PC-3 (cell line): ENCODE data around the gene MYH14. TPM values are rescaled to one million over a fixed set of nuclear protein-coding genes. Genes with fewer than 3 reads are reported as not detected.

Experiments used
- ATAC-seq: fragments of 200-7000 bp; cut with Tn5 transposase; 2 replicates; pipeline ENCODE4 v1.9.1; 2020; ENCODE audit warnings: mild to moderate bottlenecking, moderate library complexity
- BruUV-seq: library from RNA; stranded (reverse); fragments of 400-500 nt; replicated peaks from 2 replicates; lab custom pipeline; 2021; lab: Mats Ljungman, UMichigan
- CTCF ChIA-PET: fragments of 300-600 bp; sonication (Branson Sonifier 250); formaldehyde crosslinking; loops from one replicate; lab custom pipeline; 2022; ENCODE audit warnings: antibody characterized with exemption; lab: Charles Lee
- POLR2A ChIA-PET: fragments of 300-600 bp; sonication (Branson Sonifier 250); formaldehyde crosslinking; loops from one replicate; lab custom pipeline; 2022; ENCODE audit warnings: antibody characterized with exemption; ENCODE audit not compliant: unreplicated experiment; lab: Charles Lee
- DNase-seq: peaks from one replicate; pipeline ENCODE4 v3.0.0-alpha.2; 2015
- H2AFZ ChIP-seq: fragments of 300-600 bp; sonication (generic); 2 replicates; pipeline ENCODE4 v1.6.0; 2016; ENCODE audit warnings: antibody characterized with exemption, low read length
- H3F3A ChIP-seq: fragments of 300-600 bp; sonication (generic); one replicate; pipeline ENCODE4 v1.6.0; 2017; ENCODE audit warnings: antibody characterized with exemption, low read length, control low read depth, mild to moderate bottlenecking; ENCODE audit not compliant: unreplicated experiment
- H3K27ac ChIP-seq: fragments of 300-600 bp; sonication (generic); 2 replicates; pipeline ENCODE4 v1.5.1; 2016; ENCODE audit warnings: mild to moderate bottlenecking, low read length
- H3K27me3 ChIP-seq: fragments of 300-600 bp; sonication (generic); 2 replicates; pipeline ENCODE4 v1.6.1; 2016; ENCODE audit warnings: low read length, mixed read lengths
- H3K36me3 ChIP-seq: fragments of 300-600 bp; sonication (generic); 2 replicates; pipeline ENCODE4 v1.6.1; 2016; ENCODE audit warnings: low read depth, mixed run types, low read length, mixed read lengths
- H3K4me1 ChIP-seq: fragments of 300-600 bp; sonication (generic); 2 replicates; pipeline ENCODE4 v1.5.1; 2016; ENCODE audit warnings: low read length; ENCODE audit not compliant: insufficient read depth
- H3K4me2 ChIP-seq: fragments of 300-600 bp; sonication (generic); 2 replicates; pipeline ENCODE4 v1.6.0; 2016; ENCODE audit warnings: low read length
- H3K4me3 ChIP-seq: fragments of 300-600 bp; sonication (generic); 2 replicates; pipeline ENCODE4 v1.5.1; 2016; ENCODE audit warnings: mild to moderate bottlenecking, low read length, mixed read lengths
- H3K79me2 ChIP-seq: fragments of 300-600 bp; sonication (generic); 2 replicates; pipeline ENCODE4 v1.6.1; 2017; ENCODE audit warnings: low read length, mixed read lengths
- H3K9ac ChIP-seq: fragments of 300-600 bp; sonication (generic); 2 replicates; pipeline ENCODE4 v1.6.0; 2016; ENCODE audit warnings: mild to moderate bottlenecking, low read length
- H3K9me2 ChIP-seq: fragments of 300-600 bp; sonication (generic); replicated peaks from 2 replicates; pipeline ENCODE4 v1.6.1; 2016; ENCODE audit warnings: mixed run types, low read length, mixed read lengths
- H3K9me3 ChIP-seq: fragments of 300-600 bp; sonication (generic); 2 replicates; pipeline ENCODE4 v1.6.1; 2016; ENCODE audit warnings: low read length, mixed read lengths
- H4K20me1 ChIP-seq: fragments of 300-600 bp; sonication (generic); 2 replicates; pipeline ENCODE4 v1.6.1; 2016; ENCODE audit warnings: low read length, mixed read lengths
- EZH2 ChIP-seq: fragments of 300-600 bp; sonication (generic); IDR thresholded peaks from one replicate; pipeline ENCODE4 v1.6.1; 2017; ENCODE audit warnings: antibody characterized with exemption, mild to moderate bottlenecking, low read length; ENCODE audit not compliant: unreplicated experiment
- EZH2phosphoT487 ChIP-seq: fragments of 300-600 bp; sonication (generic); IDR thresholded peaks from 2 replicates; pipeline ENCODE4 v1.6.1; 2018; ENCODE audit warnings: mild to moderate bottlenecking, antibody characterized with exemption, low read length, borderline replicate concordance
- intact Hi-C: fragments of 100-400 bp; cut with micrococcal nuclease; formaldehyde crosslinking; loops from 2 replicates; pipeline ENCODE4 v1.9.0; 2023
- total RNA-seq: library from RNA; depleted of rRNA; stranded (reverse); fragments of >200 nt; gene quantifications from 2 replicates; pipeline ENCODE4 v1.2.3, GENCODE V29; 2014
- TF ChIP-seq, protein P1 (sequence below): fragments of 300-600 bp; sonication (generic); conservative IDR thresholded peaks from 2 replicates; pipeline ENCODE4 v1.5.1; 2017; ENCODE audit warnings: antibody characterized with exemption, low read depth, mild to moderate bottlenecking, low read length

Gene MYH14
- total RNA-seq, 1 experiment from 2014 or later, result 20.2 TPM

DNA sequence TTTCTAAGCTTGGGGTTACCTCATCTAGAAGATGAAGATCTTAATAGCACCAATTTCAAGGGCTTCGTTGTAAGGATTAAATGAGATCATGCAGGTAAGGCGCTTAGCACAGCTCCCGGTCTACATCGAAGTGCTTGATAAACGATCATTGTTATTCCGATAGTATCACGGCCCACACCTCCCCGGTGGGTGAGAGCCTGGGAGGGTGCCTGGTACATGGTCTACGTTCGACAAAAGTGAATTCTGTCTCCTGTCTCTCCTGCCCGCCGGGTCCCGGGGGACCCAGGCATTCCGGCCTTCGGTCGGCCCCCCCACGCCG lies 501 bp upstream of the MYH14 start:
- Histone ChIP-seq H3K9ac (no peak overlapping the region), H3K9me3 (no peaks in the 10 kb centered on the region), H2AFZ (peak overlapping the region; percentile 72), H3K79me2 (peaks cover 22% of the 10 kb centered on the region), H3K4me3 (peak overlapping the region; percentile 77; the same call in 1 of the 2 replicates), H3K36me3 (no peaks in the 10 kb centered on the region), H3K9me2 (no peaks in the 10 kb centered on the region), H3K27me3 (no peaks in the 10 kb centered on the region), H3K4me1 (peaks cover 21% of the 10 kb centered on the region), H3F3A (no peaks in the 10 kb centered on the region), H4K20me1 (no peaks in the 10 kb centered on the region), H3K27ac (no peak overlapping the region), H3K4me2 (peak overlapping the region; percentile 54)
- ChIA-PET CTCF (interaction anchor here (0.5 to 0.9 kb wide), 2 partner anchors 50 to 522 kb away, joined by 4 to 10 read pairs; no protein-coding TSS in a partner anchor), POLR2A (interaction anchor here (1.0 kb wide), 1 partner anchor 308 kb away, joined by 8 read pairs; the partner anchor contains the start of gene JOSD2)
- intact Hi-C loops, result no loop called here
- ATAC-seq (no peak), DNase-seq (no peak)
- TF ChIP-seq, protein P1, sequence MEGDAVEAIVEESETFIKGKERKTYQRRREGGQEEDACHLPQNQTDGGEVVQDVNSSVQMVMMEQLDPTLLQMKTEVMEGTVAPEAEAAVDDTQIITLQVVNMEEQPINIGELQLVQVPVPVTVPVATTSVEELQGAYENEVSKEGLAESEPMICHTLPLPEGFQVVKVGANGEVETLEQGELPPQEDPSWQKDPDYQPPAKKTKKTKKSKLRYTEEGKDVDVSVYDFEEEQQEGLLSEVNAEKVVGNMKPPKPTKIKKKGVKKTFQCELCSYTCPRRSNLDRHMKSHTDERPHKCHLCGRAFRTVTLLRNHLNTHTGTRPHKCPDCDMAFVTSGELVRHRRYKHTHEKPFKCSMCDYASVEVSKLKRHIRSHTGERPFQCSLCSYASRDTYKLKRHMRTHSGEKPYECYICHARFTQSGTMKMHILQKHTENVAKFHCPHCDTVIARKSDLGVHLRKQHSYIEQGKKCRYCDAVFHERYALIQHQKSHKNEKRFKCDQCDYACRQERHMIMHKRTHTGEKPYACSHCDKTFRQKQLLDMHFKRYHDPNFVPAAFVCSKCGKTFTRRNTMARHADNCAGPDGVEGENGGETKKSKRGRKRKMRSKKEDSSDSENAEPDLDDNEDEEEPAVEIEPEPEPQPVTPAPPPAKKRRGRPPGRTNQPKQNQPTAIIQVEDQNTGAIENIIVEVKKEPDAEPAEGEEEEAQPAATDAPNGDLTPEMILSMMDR, result no peak
- no peak for TF ChIP-seq EZH2
- TF ChIP-seq EZH2phosphoT487, result no peak
- no TSS peak for BruUV-seq

DNA sequence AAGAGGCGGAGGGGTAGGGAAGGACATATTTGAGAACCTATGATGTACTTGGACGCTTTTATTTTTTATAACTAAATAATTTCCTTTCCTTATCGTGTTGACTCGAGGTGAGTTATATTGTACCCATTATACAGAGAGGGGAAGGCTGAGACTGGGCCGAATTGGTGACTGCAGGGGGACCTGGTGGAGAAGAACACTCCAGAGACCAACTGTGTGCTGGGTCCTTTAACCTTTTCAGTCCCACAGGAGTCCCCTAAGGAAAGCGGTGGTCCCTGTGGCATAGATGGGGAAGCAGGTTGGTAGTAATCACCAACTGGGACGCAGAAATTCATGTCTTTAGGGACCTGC lies 633 bp downstream of the MYH14 start:
- Histone ChIP-seq H3K27ac (no peak overlapping the region), H2AFZ (peak overlapping the region; percentile 84), H4K20me1 (no peaks in the 10 kb centered on the region), H3K79me2 (peaks cover 22% of the 10 kb centered on the region), H3F3A (no peaks in the 10 kb centered on the region), H3K36me3 (no peaks in the 10 kb centered on the region), H3K9ac (peak overlapping the region; percentile 75), H3K4me2 (peak overlapping the region; percentile 88), H3K9me3 (no peaks in the 10 kb centered on the region), H3K4me3 (peak overlapping the region; percentile 77), H3K9me2 (no peaks in the 10 kb centered on the region), H3K27me3 (no peaks in the 10 kb centered on the region), H3K4me1 (peaks cover 21% of the 10 kb centered on the region)
- POLR2A ChIA-PET, result no interaction called here
- TSS peak; percentile 76 for BruUV-seq
- intact Hi-C loops, result no loop called here
- no peak for TF ChIP-seq EZH2
- TF ChIP-seq, protein P1, result no peak
- TF ChIP-seq EZH2phosphoT487, result no peak
- ATAC-seq (no peak), DNase-seq (no peak)
- CTCF ChIA-PET, result no interaction called here

DNA sequence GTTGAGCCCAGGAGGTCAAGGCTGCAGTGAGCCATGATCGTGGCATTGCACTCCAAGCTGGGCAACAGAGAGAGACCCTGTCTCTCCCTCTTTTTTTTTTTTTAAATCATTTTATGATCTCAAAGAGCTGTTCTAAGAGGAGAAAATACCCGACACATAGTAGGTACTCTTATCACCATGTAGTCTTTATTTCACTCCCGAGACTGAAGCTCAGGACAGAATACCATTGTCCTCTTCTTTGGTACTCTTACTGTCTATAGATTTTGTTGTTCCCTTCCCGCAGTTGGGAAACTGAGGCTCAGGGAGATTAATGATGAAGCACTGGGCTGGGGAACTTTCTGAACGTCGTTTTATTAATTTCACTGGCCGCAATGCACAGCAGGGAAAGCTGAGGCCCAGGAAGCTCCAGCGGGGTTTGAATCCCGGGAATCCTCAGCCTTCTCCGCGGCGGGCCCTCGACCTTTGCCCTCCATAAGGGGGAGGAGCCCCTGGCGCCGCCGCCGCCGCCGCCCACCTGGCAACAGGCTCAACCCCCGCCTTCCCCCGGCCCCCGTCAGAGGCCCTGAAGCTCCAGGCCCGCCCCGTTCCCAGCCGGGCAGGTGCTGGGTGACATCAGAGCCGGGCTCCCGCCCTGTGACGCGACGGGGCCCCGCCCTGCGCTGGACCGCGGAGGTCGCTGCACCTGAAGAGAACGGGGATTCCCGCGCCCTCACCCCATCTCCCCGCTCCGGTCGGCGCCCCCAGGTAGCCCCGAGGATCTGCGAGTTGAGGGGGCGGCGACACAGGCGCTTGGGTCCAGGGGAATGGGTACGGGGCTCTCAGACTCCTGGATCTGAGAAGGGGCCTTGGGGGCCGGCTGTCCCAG lies 1.6 kb downstream of the MYH14 start:
- Histone ChIP-seq H3K27ac (peak overlapping the region; percentile 55), H3K9me2 (no peaks in the 10 kb centered on the region), H3K27me3 (no peaks in the 10 kb centered on the region), H3K4me2 (peak overlapping the region; percentile 88), H3K4me1 (peaks cover 21% of the 10 kb centered on the region), H3K79me2 (peaks cover 22% of the 10 kb centered on the region), H3K4me3 (peak overlapping the region; percentile 77), H3F3A (no peaks in the 10 kb centered on the region), H2AFZ (peak overlapping the region; percentile 75), H3K36me3 (no peaks in the 10 kb centered on the region), H4K20me1 (no peaks in the 10 kb centered on the region), H3K9ac (peak overlapping the region; percentile 76), H3K9me3 (no peaks in the 10 kb centered on the region)
- POLR2A ChIA-PET, result no interaction called here
- intact Hi-C loops, result no loop called here
- DNase-seq, result peak; percentile 85
- BruUV-seq, result no TSS peak
- ATAC-seq, result peak; percentile 46
- CTCF ChIA-PET, result interaction anchor here (0.6 to 1.2 kb wide), 5 partner anchors 10 to 379 kb away, joined by 3 to 4 read pairs (median 4); partner anchors contain the start of gene KCNC3
- TF ChIP-seq, protein P1, result no peak
- TF ChIP-seq EZH2phosphoT487 (no peak), EZH2 (no peak)
